Smooth muscle cell (in vitro differentiated cells): ENCODE measurements around the gene GFI1B. TPM values are rescaled to one million over a fixed set of nuclear protein-coding genes. Genes with fewer than 3 reads are reported as not detected.
"Not testable (repeated sequence)": the region's sequence is repeated elsewhere in the genome, so short reads cannot be mapped to it uniquely, and the experiment has no call there.

Source experiments
- DNase-seq: peaks from one replicate; lab custom pipeline; 2025; ENCODE audit not compliant: unreplicated experiment; lab: John Stamatoyannopoulos, UW
- H2AFZ ChIP-seq: fragments of 200-600 bp; sonication (generic); 2 replicates; pipeline ENCODE4 v1.6.0; 2016; ENCODE audit warnings: antibody characterized with exemption, low read depth, mild to moderate bottlenecking
- H3F3A ChIP-seq: fragments of 200-600 bp; sonication (generic); 2 replicates; pipeline ENCODE4 v1.6.0; 2017; ENCODE audit warnings: antibody characterized with exemption, low read depth
- H3K27ac ChIP-seq: fragments of 200-600 bp; sonication (generic); 2 replicates; pipeline ENCODE4 v1.5.1; 2016; ENCODE audit warnings: low read depth, mild to moderate bottlenecking
- H3K27me3 ChIP-seq: fragments of 200-600 bp; sonication (generic); 2 replicates; pipeline ENCODE4 v1.6.1; 2016; ENCODE audit warnings: low read depth, mild to moderate bottlenecking
- H3K36me3 ChIP-seq: fragments of 200-600 bp; sonication (generic); 2 replicates; pipeline ENCODE4 v1.5.1; 2016; ENCODE audit warnings: low read depth
- H3K4me1 ChIP-seq: fragments of 200-600 bp; sonication (generic); 2 replicates; pipeline ENCODE4 v1.5.1; 2016; ENCODE audit warnings: low read depth
- H3K4me2 ChIP-seq: fragments of 200-600 bp; sonication (generic); 2 replicates; pipeline ENCODE4 v1.6.0; 2016; ENCODE audit warnings: mild to moderate bottlenecking
- H3K4me3 ChIP-seq: fragments of 200-600 bp; sonication (generic); 2 replicates; pipeline ENCODE4 v1.5.1; 2016; ENCODE audit warnings: mild to moderate bottlenecking
- H3K79me2 ChIP-seq: fragments of 200-600 bp; sonication (generic); 2 replicates; pipeline ENCODE4 v1.6.0; 2016; ENCODE audit warnings: low read depth, mild to moderate bottlenecking
- H3K9ac ChIP-seq: fragments of 200-600 bp; sonication (generic); 2 replicates; pipeline ENCODE4 v1.6.0; 2016; ENCODE audit warnings: low read depth
- H3K9me3 ChIP-seq: fragments of 200-600 bp; sonication (generic); replicated peaks from 2 replicates; pipeline ENCODE4 v1.5.1; 2016; ENCODE audit warnings: low read depth
- H4K20me1 ChIP-seq: fragments of 200-600 bp; sonication (generic); 2 replicates; pipeline ENCODE4 v1.6.0; 2016; ENCODE audit warnings: low read depth
- CTCF ChIP-seq: fragments of 200-600 bp; sonication (generic); IDR thresholded peaks from 2 replicates; pipeline ENCODE4 v1.5.1; 2017; ENCODE audit warnings: borderline replicate concordance, mild to moderate bottlenecking, antibody characterized with exemption; ENCODE audit not compliant: insufficient read depth, poor library complexity, severe bottlenecking
- WGBS: methylation state at CpG from one replicate; pipeline ENCODE4 v1.1.7; 2016; ENCODE audit warnings: low lambda C conversion rate; 5-methylcytosine and 5-hydroxymethylcytosine counted together
- polyA plus RNA-seq: library from polyadenylated mRNA; unstranded; fragments of >200 nt; fragmentation: Nextera tagmentation; extraction: Ambion mirVana; gene quantifications from 2 replicates; pipeline ENCODE4 v1.2.1, GENCODE V29; 2016
- total RNA-seq: library from RNA; depleted of rRNA; stranded (reverse); fragments of >200 nt; gene quantifications from 2 replicates; pipeline ENCODE4 v1.2.3, GENCODE V29; 2014

Gene GFI1B
- total and polyA plus RNA-seq, 2 experiments from 2014 or later: not detected

DNA sequence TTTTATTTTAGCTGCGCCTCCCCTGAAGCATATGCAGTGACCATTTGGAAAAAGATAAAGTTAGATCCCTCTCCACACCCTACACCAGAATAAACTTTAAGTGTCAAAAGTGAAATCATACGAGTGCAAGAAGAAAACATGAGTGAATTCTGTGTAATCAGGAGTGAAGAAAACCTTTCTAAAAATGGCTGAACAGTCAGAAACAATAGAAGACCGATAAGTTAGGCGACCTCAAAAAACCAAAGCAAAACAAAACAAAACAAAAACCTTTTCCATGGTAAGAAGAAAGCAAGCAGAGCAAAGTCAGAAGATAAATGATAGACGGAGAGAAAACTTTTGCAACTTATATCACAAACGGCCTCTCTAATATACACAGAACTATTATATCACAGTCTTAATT lies 17.5 kb upstream of the GFI1B start:
- no peaks in the 10 kb centered on the region for H3F3A ChIP-seq
- H3K9me3 ChIP-seq: no peaks in the 10 kb centered on the region
- no peaks in the 10 kb centered on the region for H3K4me1 ChIP-seq
- no peak overlapping the region for H3K4me3 ChIP-seq
- H4K20me1 ChIP-seq: no peaks in the 10 kb centered on the region
- no peak overlapping the region for H3K4me2 ChIP-seq
- 90% methylated on average over 6 of the region's 6 CpGs for WGBS
- H2AFZ ChIP-seq: no peak overlapping the region
- H3K79me2 ChIP-seq: no peaks in the 10 kb centered on the region
- no peak overlapping the region for H3K27ac ChIP-seq
- H3K27me3 ChIP-seq: peaks cover 5% of the 10 kb centered on the region
- no peak overlapping the region for H3K9ac ChIP-seq
- TF ChIP-seq CTCF: no peak
- no peak for DNase-seq
- H3K36me3 ChIP-seq: no peaks in the 10 kb centered on the region

DNA sequence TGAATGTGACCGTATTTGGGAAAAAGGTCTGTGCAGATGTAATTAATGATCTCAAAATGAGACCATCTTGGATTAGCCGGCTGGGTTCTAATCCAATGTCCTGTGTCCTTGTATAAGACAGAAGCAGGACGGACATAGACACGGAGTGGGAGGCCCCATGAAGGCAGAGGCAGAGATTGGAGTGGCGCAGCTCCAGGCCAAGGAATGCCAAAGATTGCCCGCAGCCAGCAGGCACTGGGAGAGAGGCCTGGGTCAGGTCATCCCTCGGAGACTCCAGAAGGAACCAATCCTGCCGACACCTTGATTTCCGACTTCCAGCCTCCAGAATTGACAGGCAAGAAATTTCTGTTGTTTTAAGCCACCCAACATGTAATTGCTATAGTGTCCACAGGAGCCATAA lies 13.0 kb upstream of the GFI1B start:
- no peak overlapping the region for H3K4me3 ChIP-seq
- WGBS: 96% methylated on average over 9 of the region's 9 CpGs
- no peaks in the 10 kb centered on the region for H3K36me3 ChIP-seq
- no peak for TF ChIP-seq CTCF
- no peaks in the 10 kb centered on the region for H3F3A ChIP-seq
- H3K79me2 ChIP-seq: no peaks in the 10 kb centered on the region
- H3K27ac ChIP-seq: no peak overlapping the region
- H4K20me1 ChIP-seq: no peaks in the 10 kb centered on the region
- no peak overlapping the region for H3K9ac ChIP-seq
- no peaks in the 10 kb centered on the region for H3K9me3 ChIP-seq
- H2AFZ ChIP-seq: no peak overlapping the region
- peaks cover 5% of the 10 kb centered on the region for H3K27me3 ChIP-seq
- H3K4me1 ChIP-seq: no peaks in the 10 kb centered on the region
- H3K4me2 ChIP-seq: no peak overlapping the region
- DNase-seq: no peak

DNA sequence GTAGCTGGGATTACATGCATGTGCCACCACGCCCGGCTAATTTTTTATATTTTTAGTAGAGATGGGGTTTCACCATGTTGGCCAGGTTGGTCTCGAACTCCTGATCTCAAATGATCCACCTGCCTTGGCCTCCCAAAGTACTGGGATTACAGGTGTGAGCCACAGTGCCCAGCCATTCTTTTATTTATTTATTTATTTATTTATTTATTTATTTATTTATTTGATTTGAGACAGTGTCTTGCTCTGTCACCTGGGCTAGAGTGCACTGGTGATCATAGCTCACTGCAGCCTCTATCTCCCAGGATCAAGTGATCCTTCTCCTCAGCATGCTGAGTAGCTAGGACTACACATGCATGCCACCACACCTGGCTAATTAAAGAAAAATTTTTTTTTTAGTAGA lies 10.6 kb upstream of the GFI1B start:
- 88% methylated on average over 3 of the region's 3 CpGs for WGBS
- not testable (repeated sequence) for H3K9ac ChIP-seq, H3K27ac ChIP-seq, H3K27me3 ChIP-seq, H3F3A ChIP-seq, H3K36me3 ChIP-seq, H3K4me1 ChIP-seq, H3K79me2 ChIP-seq, H2AFZ ChIP-seq, H3K4me2 ChIP-seq, H3K4me3 ChIP-seq, H4K20me1 ChIP-seq, H3K9me3 ChIP-seq, DNase-seq

DNA sequence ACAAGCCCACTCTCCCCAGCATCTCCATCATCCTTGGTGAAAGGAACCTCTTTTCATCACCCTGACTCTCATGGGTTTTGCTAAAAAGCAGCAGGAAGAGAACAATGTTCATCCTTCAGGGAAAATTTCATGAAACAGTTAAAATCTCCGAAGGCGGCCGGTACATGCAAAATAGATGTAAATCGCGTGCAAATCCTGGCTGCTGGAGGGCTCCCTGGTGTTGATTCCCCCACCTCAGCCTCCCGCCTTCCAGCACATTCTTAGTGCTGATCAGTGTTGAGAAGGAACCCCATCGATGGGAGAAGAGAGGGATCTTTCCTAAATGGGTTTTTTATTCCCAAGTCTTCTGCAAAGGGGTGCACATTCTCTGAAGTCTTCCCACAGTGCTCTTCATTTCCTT lies 8.7 kb upstream of the GFI1B start:
- H3K36me3 ChIP-seq: no peaks in the 10 kb centered on the region
- no peak overlapping the region for H3K4me2 ChIP-seq
- no peaks in the 10 kb centered on the region for H3F3A ChIP-seq
- 84% methylated on average over 7 of the region's 7 CpGs for WGBS
- no peaks in the 10 kb centered on the region for H3K4me1 ChIP-seq
- no peak for TF ChIP-seq CTCF
- DNase-seq: no peak
- H3K9ac ChIP-seq: no peak overlapping the region
- H2AFZ ChIP-seq: no peak overlapping the region
- no peak overlapping the region for H3K4me3 ChIP-seq
- H3K27me3 ChIP-seq: peaks cover 5% of the 10 kb centered on the region
- no peaks in the 10 kb centered on the region for H3K79me2 ChIP-seq
- no peaks in the 10 kb centered on the region for H4K20me1 ChIP-seq
- no peak overlapping the region for H3K27ac ChIP-seq
- no peaks in the 10 kb centered on the region for H3K9me3 ChIP-seq
